ENCODE measurements around the gene TIE1. TPM values are rescaled to one million over a fixed set of nuclear protein-coding genes. Genes with fewer than 3 reads are reported as not detected.

The TIE1 gene
- total and polyA plus RNA-seq, 2 of the 13 experiments (the other 11 are each of a cell fraction or from before 2014, with no cell fraction given) = 0.58 to 0.84 TPM

GRCh38 chr1:43358746-43359693 is 58.2 kb downstream of the TIE1 start, which contains the start of gene CDC20 (continued):
- no peak for TF ChIP-seq TCF7 (IDR thresholded peaks at IDR 0.05; ENCODE audit: low read depth)
- TF ChIP-seq ZNF280D (CRISPR knock-in tag; IDR thresholded peaks at IDR 0.05) = no peak
- TF ChIP-seq ELF4 (CRISPR knock-in tag; IDR thresholded peaks at IDR 0.05; ENCODE audit: borderline replicate concordance) = 0 out of 2 replicates have a peak, but pooled peaks have one; percentile 65
- peak; percentile 97 for TF ChIP-seq ZMYM4 (CRISPR knock-in tag; IDR thresholded peaks at IDR 0.05)
- no peak for TF ChIP-seq MAZ (IDR thresholded peaks at IDR 0.05; ENCODE audit: borderline replicate concordance, low read depth, low read length)
- TF ChIP-seq MAZ (CRISPR knock-in tag; IDR thresholded peaks at IDR 0.05; ENCODE audit: low read depth) = peak; percentile 66; the same call in 1 of the 2 replicates
- no peak for TF ChIP-seq GTF3A (CRISPR knock-in tag; conservative IDR thresholded peaks at IDR 0.05)
- no peak for TF ChIP-seq ATM (IDR thresholded peaks at IDR 0.05; ENCODE audit: borderline replicate concordance)
- peak; percentile 80 for TF ChIP-seq PHF21A (CRISPR knock-in tag; IDR thresholded peaks at IDR 0.05)
- TF ChIP-seq DMTF1 (CRISPR knock-in tag; IDR thresholded peaks at IDR 0.05) = no peak
- no peak for TF ChIP-seq RFX5 (IDR thresholded peaks at IDR 0.05; ENCODE audit: low read depth, low read length)
- TF ChIP-seq KAT7 (CRISPR knock-in tag; IDR thresholded peaks at IDR 0.05; ENCODE audit: borderline replicate concordance) = 0 out of 2 replicates have a peak, but pooled peaks have one; percentile 24
- TF ChIP-seq ZSCAN20 (CRISPR knock-in tag; IDR thresholded peaks at IDR 0.05; ENCODE audit: borderline replicate concordance) = no peak
- TF ChIP-seq ZNF225 (CRISPR knock-in tag; IDR thresholded peaks at IDR 0.05) = no peak
- no peak for TF ChIP-seq ZNF12 (CRISPR knock-in tag; IDR thresholded peaks at IDR 0.05)
- 0 out of 2 replicates have a peak, but pooled peaks have one; percentile 46 for TF ChIP-seq SATB2 (CRISPR knock-in tag; IDR thresholded peaks at IDR 0.05)
- TF ChIP-seq MIER3 (CRISPR knock-in tag; IDR thresholded peaks at IDR 0.05; ENCODE audit: borderline replicate concordance) = no peak; the same call in 1 of the 2 replicates
- no peak; the same call in 1 of the 2 replicates for TF ChIP-seq NFKB2 (CRISPR knock-in tag; IDR thresholded peaks at IDR 0.05; ENCODE audit: borderline replicate concordance)
- TF ChIP-seq ZNF816 (CRISPR knock-in tag; IDR thresholded peaks at IDR 0.05; ENCODE audit: borderline replicate concordance) = peak; percentile 57; the same call in 1 of the 2 replicates
- TF ChIP-seq ZNF775 (CRISPR knock-in tag; IDR thresholded peaks at IDR 0.05; ENCODE audit: borderline replicate concordance) = no peak
- TF ChIP-seq SRSF4 (IDR thresholded peaks at IDR 0.05; ENCODE audit: low read depth, low read length, poor library complexity, severe bottlenecking) = no peak
- TF ChIP-seq ETV6 (CRISPR knock-in tag; conservative IDR thresholded peaks at IDR 0.05) = no peak
- TF ChIP-seq ZGPAT (CRISPR knock-in tag; IDR thresholded peaks at IDR 0.05) = peak; percentile 17; the same call in 1 of the 2 replicates

All from HepG2 (cell line).